Stimulated activated CD8-positive, alpha-beta memory T cell treated with anti-CD3 and anti-CD28 coated beads, Interleukin-7, amount 100 ng/mL, for 1 hour (primary cell): ENCODE measurements around the gene C3AR1.
"Not testable (repeated sequence)": the region's sequence is repeated elsewhere in the genome, so short reads cannot be mapped to it uniquely, and the experiment has no call there.

Source experiments
- DNase-seq, 2 donors: peaks; one replicate each; pipeline ENCODE4 v3.0.0-alpha.2; 2020; ENCODE audit warnings: low read depth in 2 of 2

Gene C3AR1

GRCh38 chr12:8057839-8058238, 8.3 kb downstream of the C3AR1 start:
- no peak for DNase-seq

GRCh38 chr12:8057306-8057705, 8.9 kb downstream of the C3AR1 start:
- no peak for DNase-seq

GRCh38 chr12:8054816-8055215, 11.3 kb downstream of the C3AR1 start:
- no peak for DNase-seq

- DNase-seq: no peak
These were observed 13.5 kb downstream of the C3AR1 start for GRCh38 chr12:8052679-8053078.

- DNase-seq: no peak
These were observed 15.4 kb downstream of the C3AR1 start for GRCh38 chr12:8050600-8051250.

GRCh38 chr12:8048906-8049305, 17.3 kb downstream of the C3AR1 start:
- no peak for DNase-seq

- no peak for DNase-seq
These were observed 18.3 kb downstream of the C3AR1 start for GRCh38 chr12:8047842-8048241.

GRCh38 chr12:8045952-8046944, 19.9 kb downstream of the C3AR1 start:
- DNase-seq: peak; percentile 65 to 86

GRCh38 chr12:8040791-8041190, 25.4 kb downstream of the C3AR1 start:
- DNase-seq: no peak

GRCh38 chr12:8038659-8039114, 27.5 kb downstream of the C3AR1 start:
- DNase-seq: no peak

GRCh38 chr12:8037947-8038346, 28.2 kb downstream of the C3AR1 start:
- no peak for DNase-seq

GRCh38 chr12:8037046-8037663, 29.0 kb downstream of the C3AR1 start:
- DNase-seq: no peak

- DNase-seq: no peak
These were observed 29.8 kb downstream of the C3AR1 start for GRCh38 chr12:8036346-8036745.

GRCh38 chr12:8035440-8036010, 30.6 kb downstream of the C3AR1 start:
- no peak for DNase-seq

- no peak for DNase-seq
These were observed 31.4 kb downstream of the C3AR1 start for GRCh38 chr12:8034802-8035201.

GRCh38 chr12:8033153-8034044, 32.8 kb downstream of the C3AR1 start:
- DNase-seq: no peak

GRCh38 chr12:8032242-8033152, 33.7 kb downstream of the C3AR1 start, which contains the start of gene FOXJ2:
TSS of gene FOXJ2 (plus strand) at chr12:8032716. CDS start at chr12:8039833, 7,117 bp downstream.
- peak; percentile 54 to 59 for DNase-seq

- DNase-seq: no peak
These were observed 34.3 kb downstream of the C3AR1 start for GRCh38 chr12:8031872-8032241.

- not testable (repeated sequence) for DNase-seq
These were observed 35.1 kb downstream of the C3AR1 start for GRCh38 chr12:8031017-8031416.

- no peak for DNase-seq
These were observed 36.0 kb downstream of the C3AR1 start for GRCh38 chr12:8030189-8030588.
